AG04449 (cell line): ENCODE results near the gene STAT4.

Experiments used
- CTCF ChIA-PET: fragments of 350-600 bp; formaldehyde crosslinking; extraction: SDS; loops from one replicate; lab custom pipeline; 2021; ENCODE audit warnings: antibody characterized with exemption; lab: Yijun Ruan, JAX
- POLR2A ChIA-PET: fragments of 400-600, 350-600 bp; formaldehyde crosslinking; extraction: SDS; loops from one replicate; lab custom pipeline; 2020; ENCODE audit warnings: antibody characterized with exemption, inconsistent platforms; lab: Yijun Ruan, JAX
- DNase-seq: peaks from one replicate; pipeline ENCODE4 v3.0.0-alpha.2; 2010; ENCODE audit warnings: low read depth, low spot score
- H3K4me3 ChIP-seq: 2 replicates; pipeline ENCODE4 v1.5.1; 2011; ENCODE audit warnings: low read depth, mild to moderate bottlenecking, control low read depth, low read length
- TF ChIP-seq, protein P1 (sequence below): IDR thresholded peaks from one replicate; pipeline ENCODE4 v1.5.1; 2011; ENCODE audit warnings: mild to moderate bottlenecking, moderate library complexity, low read length, control low read depth, inconsistent platforms; ENCODE audit not compliant: insufficient read depth; ENCODE audit errors: missing control alignments

Gene STAT4

DNA sequence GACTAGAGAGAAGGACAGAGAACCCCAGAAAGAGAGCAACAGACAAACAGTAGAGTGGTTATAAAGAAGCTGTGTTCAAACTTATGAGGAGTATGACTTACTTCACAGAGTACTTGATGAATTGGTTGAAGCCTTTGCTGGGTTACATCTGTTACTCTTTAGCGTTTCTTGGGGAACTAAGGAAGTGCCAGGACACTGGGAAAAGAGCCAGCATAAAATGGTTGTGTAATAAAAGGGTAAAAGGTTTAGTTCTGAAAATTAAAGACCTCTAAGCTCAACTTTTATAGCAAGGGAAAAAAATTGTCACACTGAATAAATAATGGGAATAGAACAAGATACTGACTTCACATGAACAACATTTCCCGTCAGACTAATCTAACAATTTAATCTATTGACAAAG is 17.0 kb upstream of the STAT4 start:
- POLR2A ChIA-PET = interaction anchor here (0.7 kb wide), 1 partner anchor 97 kb away, joined by 5 read pairs; no protein-coding TSS in a partner anchor
- DNase-seq = peak; percentile 75
- CTCF ChIA-PET = interaction anchor here (0.6 to 22.9 kb wide), 14 partner anchors 9 to 356 kb away, joined by 3 to 542 read pairs (median 5); no protein-coding TSS in a partner anchor
- H3K4me3 ChIP-seq = no peak overlapping the region
- TF ChIP-seq, protein P1, sequence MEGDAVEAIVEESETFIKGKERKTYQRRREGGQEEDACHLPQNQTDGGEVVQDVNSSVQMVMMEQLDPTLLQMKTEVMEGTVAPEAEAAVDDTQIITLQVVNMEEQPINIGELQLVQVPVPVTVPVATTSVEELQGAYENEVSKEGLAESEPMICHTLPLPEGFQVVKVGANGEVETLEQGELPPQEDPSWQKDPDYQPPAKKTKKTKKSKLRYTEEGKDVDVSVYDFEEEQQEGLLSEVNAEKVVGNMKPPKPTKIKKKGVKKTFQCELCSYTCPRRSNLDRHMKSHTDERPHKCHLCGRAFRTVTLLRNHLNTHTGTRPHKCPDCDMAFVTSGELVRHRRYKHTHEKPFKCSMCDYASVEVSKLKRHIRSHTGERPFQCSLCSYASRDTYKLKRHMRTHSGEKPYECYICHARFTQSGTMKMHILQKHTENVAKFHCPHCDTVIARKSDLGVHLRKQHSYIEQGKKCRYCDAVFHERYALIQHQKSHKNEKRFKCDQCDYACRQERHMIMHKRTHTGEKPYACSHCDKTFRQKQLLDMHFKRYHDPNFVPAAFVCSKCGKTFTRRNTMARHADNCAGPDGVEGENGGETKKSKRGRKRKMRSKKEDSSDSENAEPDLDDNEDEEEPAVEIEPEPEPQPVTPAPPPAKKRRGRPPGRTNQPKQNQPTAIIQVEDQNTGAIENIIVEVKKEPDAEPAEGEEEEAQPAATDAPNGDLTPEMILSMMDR = no peak

DNA sequence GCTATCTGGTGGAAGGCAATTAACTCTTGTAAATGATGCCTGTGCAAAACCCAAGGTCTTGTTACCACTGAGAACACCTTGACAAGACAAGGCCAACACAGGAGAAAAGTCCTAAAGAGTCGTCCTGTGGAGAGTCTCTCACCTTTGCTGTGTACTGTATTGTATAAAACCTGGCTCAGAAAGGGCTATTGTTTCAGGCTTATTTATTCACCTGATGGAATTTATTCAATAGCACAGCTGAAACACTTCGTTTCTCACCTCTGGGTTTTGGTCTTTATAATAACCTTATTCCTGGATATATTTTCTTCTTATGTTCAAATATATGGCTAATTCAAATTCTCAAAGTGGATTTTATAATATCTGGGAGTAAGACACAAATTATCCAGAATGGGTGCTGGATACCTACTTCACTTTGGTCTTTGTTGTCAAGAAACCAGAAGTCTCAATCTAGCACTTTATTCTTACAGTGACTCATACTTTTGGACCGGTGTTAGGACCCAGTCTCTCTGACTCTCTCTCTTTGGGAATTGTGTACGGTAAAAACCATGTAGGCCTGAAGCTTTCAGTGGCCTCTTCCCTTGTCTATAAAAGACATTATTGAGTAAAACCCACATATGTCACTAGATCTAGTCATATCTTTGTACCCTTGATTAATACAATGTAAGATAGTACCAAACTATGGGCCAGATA is 16.1 kb upstream of the STAT4 start:
- ChIA-PET POLR2A (interaction anchor here (0.5 to 1.4 kb wide), 4 partner anchors 79 to 448 kb away, joined by 3 to 4 read pairs (median 3); no protein-coding TSS in a partner anchor), CTCF (interaction anchor here (0.9 to 22.9 kb wide), 22 partner anchors 9 to 357 kb away, joined by 3 to 542 read pairs (median 4); no protein-coding TSS in a partner anchor)
- TF ChIP-seq, protein P1 = no peak
- DNase-seq = no peak
- no peak overlapping the region for H3K4me3 ChIP-seq

DNA sequence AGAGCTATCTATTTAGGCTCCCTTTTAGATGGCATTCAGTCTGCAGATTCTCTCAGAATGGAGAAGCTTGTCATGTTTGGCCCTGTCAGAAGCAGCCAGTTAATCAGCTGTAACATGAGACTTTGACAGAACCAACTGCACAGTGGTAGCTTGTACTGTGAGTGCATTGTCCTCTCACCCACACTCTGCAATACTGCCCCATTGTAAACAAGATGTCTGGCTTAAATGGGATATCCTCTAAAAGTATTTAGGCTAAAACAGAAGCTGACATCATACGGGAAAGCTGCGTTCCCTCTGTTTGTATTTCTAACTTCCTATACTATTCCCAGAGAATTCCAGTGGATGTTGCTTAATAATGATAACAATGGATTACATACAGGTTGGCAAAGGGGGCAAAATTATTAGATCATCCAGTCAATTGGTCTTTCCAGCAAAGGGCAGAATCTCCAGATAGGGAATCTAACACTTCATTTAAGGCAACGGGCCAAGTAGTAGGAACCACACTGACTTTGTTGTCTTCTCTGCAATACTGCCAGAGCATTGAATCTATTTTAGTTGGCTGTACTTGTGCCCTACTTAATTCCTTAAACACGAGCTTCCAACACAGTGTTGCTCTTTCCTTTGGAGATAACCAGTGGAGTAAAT is 15.4 kb upstream of the STAT4 start:
- DNase-seq = no peak
- ChIA-PET POLR2A (interaction anchor here (0.5 to 1.4 kb wide), 6 partner anchors 80 to 449 kb away, joined by 3 to 4 read pairs (median 3); no protein-coding TSS in a partner anchor), CTCF (interaction anchor here (0.6 to 22.9 kb wide), 28 partner anchors 8 to 367 kb away, joined by 3 to 542 read pairs (median 4); no protein-coding TSS in a partner anchor)
- TF ChIP-seq, protein P1 = no peak
- no peak overlapping the region for H3K4me3 ChIP-seq

DNA sequence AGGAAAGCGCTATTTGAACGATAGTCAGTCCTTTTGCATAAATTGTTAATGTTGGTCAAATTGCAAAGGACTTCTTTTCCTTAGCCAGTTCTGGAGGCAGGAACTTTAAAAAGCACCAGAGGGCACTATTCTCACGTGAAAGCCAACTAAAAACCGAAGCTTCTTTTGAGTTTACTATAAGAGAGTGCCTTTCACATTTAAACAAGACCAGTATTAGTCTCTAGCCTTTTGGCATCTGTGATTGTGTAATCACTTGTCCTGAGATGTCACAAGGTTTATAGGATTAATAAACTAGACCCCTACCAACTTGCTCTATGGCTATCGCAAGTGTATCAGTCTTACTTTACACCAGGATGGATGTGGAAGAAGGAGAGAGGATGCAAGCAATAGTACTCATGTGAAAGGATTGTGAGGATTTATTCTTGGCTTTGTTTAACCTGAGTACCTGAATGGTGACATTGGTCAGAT is 14.4 kb upstream of the STAT4 start:
- DNase-seq = no peak
- CTCF ChIA-PET = interaction anchor here (0.6 to 22.9 kb wide), 46 partner anchors 9 to 404 kb away, joined by 3 to 542 read pairs (median 5); partner anchors contain the start of genes MYO1B and STAT4
- TF ChIP-seq, protein P1 = peak; percentile 49
- H3K4me3 ChIP-seq = no peak overlapping the region
- POLR2A ChIA-PET = interaction anchor here (0.6 kb wide), 1 partner anchor 195 kb away, joined by 4 read pairs; no protein-coding TSS in a partner anchor

DNA sequence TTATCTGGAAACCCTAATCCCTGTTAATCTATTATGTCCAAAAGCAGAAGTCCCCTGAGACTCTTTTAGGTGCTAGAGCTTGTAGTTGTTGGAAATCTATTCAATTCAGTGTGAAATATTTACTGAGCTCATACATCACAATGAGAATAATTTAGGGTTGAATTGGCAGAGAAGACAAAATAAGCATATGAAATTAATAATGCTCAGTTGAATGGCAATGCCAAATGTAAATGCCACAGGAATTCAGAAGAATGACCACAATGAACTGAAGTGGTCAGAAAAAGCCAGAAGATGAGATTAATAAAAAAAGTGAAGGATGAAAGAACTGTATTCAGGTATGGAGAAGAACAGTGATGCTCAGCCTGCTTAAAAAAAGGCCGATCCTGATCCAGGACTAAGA is 8.0 kb upstream of the STAT4 start:
- no peak overlapping the region for H3K4me3 ChIP-seq
- no peak for DNase-seq
- TF ChIP-seq, protein P1 = no peak
- ChIA-PET CTCF (interaction anchor here (1.0 to 22.9 kb wide), 6 partner anchors 9 to 365 kb away, joined by 3 to 542 read pairs (median 24); no protein-coding TSS in a partner anchor), POLR2A (no interaction called here)
